Midbrain (tissue), 1 donor: Measurements from ENCODE around the gene OR7G1.
"Not testable (repeated sequence)": the region's sequence is repeated elsewhere in the genome, so short reads cannot be mapped to it uniquely, and the experiment has no call there.

ENCODE experiments used
- DNase-seq: peaks from one replicate; lab custom pipeline; 2025; lab: John Stamatoyannopoulos, UW

Gene OR7G1

GRCh38 chr19:9076901-9077300, 38.7 kb downstream of the OR7G1 start:
- no peak for DNase-seq

GRCh38 chr19:9075064-9075949, 40.3 kb downstream of the OR7G1 start:
- DNase-seq, result peak; percentile 46

- no peak for DNase-seq
Observed at GRCh38 chr19:9073806-9074205, 41.8 kb downstream of the OR7G1 start.

- DNase-seq, result not testable (repeated sequence)
Observed at GRCh38 chr19:9071720-9072119, 43.8 kb downstream of the OR7G1 start.

GRCh38 chr19:9070066-9070465, 45.5 kb downstream of the OR7G1 start:
- no peak for DNase-seq

GRCh38 chr19:9065457-9066014, 50.0 kb downstream of the OR7G1 start:
- no peak for DNase-seq
